HepG2 (cell line): ENCODE data around the gene P2RX3. TPM values are rescaled to one million over a fixed set of nuclear protein-coding genes. Genes with fewer than 3 reads are reported as not detected.

Source experiments
- ATAC-seq: fragments of 200-7000 bp; cut with Tn5 transposase; 3 replicates; pipeline ENCODE4 v1.9.1; 2020; ENCODE audit warnings: mild to moderate bottlenecking, moderate library complexity
- BruUV-seq: library from RNA; stranded (reverse); fragments of 400-500 nt; replicated peaks from 2 replicates; lab custom pipeline; 2021; lab: Mats Ljungman, UMichigan
- CTCF ChIA-PET: fragments of 300-600 bp; formaldehyde crosslinking; extraction: SDS; loops from one replicate; lab custom pipeline; 2021; ENCODE audit warnings: low total read pairs, inconsistent platforms, low intra/inter-chr PET ratio; lab: Yijun Ruan, JAX
- POLR2A ChIA-PET: fragments of 350-600 bp; sonication (Branson Sonifier 250); formaldehyde crosslinking; loops from one replicate; lab custom pipeline; 2020; ENCODE audit warnings: antibody characterized with exemption, inconsistent platforms; lab: Yijun Ruan, JAX
- DNase-seq: peaks from one replicate; pipeline ENCODE4 v3.0.0-alpha.2; 2015; ENCODE audit warnings: low spot score
- FAIRE-seq: peaks from 3 replicates; lab custom pipeline; 2011; peaks lifted over from hg19 to GRCh38; lab: Jason Lieb, UNC
- H2AFZ ChIP-seq: one replicate; pipeline ENCODE4 v1.6.1; 2011; ENCODE audit warnings: low read length, inconsistent platforms
- H3K27ac ChIP-seq: fragments of 300-600 bp; 3 replicates; pipeline ENCODE4 v1.8.0; 2011; ENCODE audit warnings: mixed run types, mild to moderate bottlenecking, mixed read lengths, low read length, inconsistent platforms; ENCODE audit not compliant: insufficient read depth; ENCODE audit errors: extremely low read length
- H3K27me3 ChIP-seq, 2 experiments: fragments of 200-600 bp in 1 of 2; 2 replicates in 1 of 2; 3 replicates in 1 of 2; pipeline versions ENCODE4 v1.6.0 to v1.8.0; 2011; ENCODE audit warnings: low read length in 2 of 2, mild to moderate bottlenecking in 2 of 2, moderate library complexity in 2 of 2, inconsistent platforms in 1 of 2; ENCODE audit not compliant: insufficient read depth in 2 of 2, control insufficient read depth in 1 of 2
- H3K36me3 ChIP-seq, 2 experiments: fragments of 200-600 bp in 1 of 2; replicated peaks in 1 of 2; 2 replicates in 1 of 2; 3 replicates in 1 of 2; pipeline versions ENCODE4 v1.5.1 to v1.8.0; 2011; ENCODE audit warnings: low read length in 2 of 2, inconsistent platforms in 1 of 2; ENCODE audit not compliant: insufficient read depth in 2 of 2, control insufficient read depth in 1 of 2
- H3K4me1 ChIP-seq: 2 replicates; pipeline ENCODE4 v1.5.1; 2012; ENCODE audit warnings: low read length, inconsistent platforms; ENCODE audit not compliant: insufficient read depth
- H3K4me2 ChIP-seq: 2 replicates; pipeline ENCODE4 v1.6.0; 2011; ENCODE audit warnings: low read depth, low read length, inconsistent platforms
- H3K4me3 ChIP-seq, 3 experiments: fragments of 200-600 bp in 1 of 3; sonication (generic), shearing (Covaris generic) in 1 of 3; replicated peaks in 1 of 3; 2 replicates each; pipeline ENCODE4 v1.5.1; 2011 to 2016; ENCODE audit warnings: low read length in 3 of 3, inconsistent platforms in 2 of 3, low read depth in 2 of 3, mild to moderate bottlenecking in 2 of 3, control low read depth in 1 of 3, mixed read lengths in 1 of 3; ENCODE audit not compliant: insufficient read depth in 1 of 3
- H3K79me2 ChIP-seq: one replicate; pipeline ENCODE4 v1.6.1; 2011; ENCODE audit warnings: low read length, inconsistent platforms; ENCODE audit not compliant: insufficient read depth
- H3K9ac ChIP-seq: 2 replicates; pipeline ENCODE4 v1.6.0; 2011; ENCODE audit warnings: mild to moderate bottlenecking, low read depth, low read length, inconsistent platforms; ENCODE audit not compliant: insufficient read depth
- H3K9me3 ChIP-seq: 2 replicates; pipeline ENCODE4 v1.5.1; 2012; ENCODE audit warnings: mild to moderate bottlenecking, low read length
- H4K20me1 ChIP-seq: 2 replicates; pipeline ENCODE4 v1.6.0; 2011; ENCODE audit warnings: inconsistent platforms, mild to moderate bottlenecking, low read length, moderate library complexity; ENCODE audit not compliant: insufficient read depth
- ATF1 ChIP-seq: IDR thresholded peaks from 2 replicates; pipeline ENCODE4 v1.6.1; 2016; ENCODE audit warnings: mild to moderate bottlenecking, control low read depth
- BCL6 ChIP-seq: IDR thresholded peaks from 2 replicates; pipeline ENCODE4 v1.6.1; 2016; ENCODE audit warnings: missing genetic modification reagents, missing compliant biosample characterization
- CAMTA2 ChIP-seq: sonication (generic); formaldehyde crosslinking; IDR thresholded peaks from 2 replicates; pipeline ENCODE4 v1.4.0; 2020; ENCODE audit warnings: mild to moderate bottlenecking, missing genetic modification reagents, borderline replicate concordance
- DMAP1 ChIP-seq: IDR thresholded peaks from 2 replicates; pipeline ENCODE4 v1.6.1; 2016
- EP300 ChIP-seq, 3 experiments: sonication (generic) in 1 of 3; formaldehyde crosslinking in 1 of 3; IDR thresholded peaks; 2 replicates each; pipeline versions ENCODE4 v1.5.1 to v1.6.1; 2011 to 2020; ENCODE audit warnings: low read depth in 2 of 3, low read length in 2 of 3, borderline replicate concordance in 1 of 3, improper control_type of control experiment in 1 of 3, mild to moderate bottlenecking in 1 of 3, missing genetic modification reagents in 1 of 3, moderate library complexity in 1 of 3
- ETV6 ChIP-seq: sonication (generic); formaldehyde crosslinking; conservative IDR thresholded peaks from 2 replicates; pipeline ENCODE4 v1.4.0; 2020; ENCODE audit warnings: missing genetic modification reagents
- GTF3A ChIP-seq: sonication (generic); formaldehyde crosslinking; conservative IDR thresholded peaks from 2 replicates; pipeline ENCODE4 v1.4.0; 2020; ENCODE audit warnings: mild to moderate bottlenecking, missing genetic modification reagents
- HCFC1 ChIP-seq: fragments of 150-350 bp; IDR thresholded peaks from 2 replicates; pipeline ENCODE4 v1.6.1; 2014; ENCODE audit warnings: low read depth, low read length
- HOXD1 ChIP-seq: sonication (generic); formaldehyde crosslinking; IDR thresholded peaks from 2 replicates; pipeline ENCODE4 v1.5.0; 2020; ENCODE audit warnings: missing genetic modification reagents
- ISX ChIP-seq: sonication (generic); formaldehyde crosslinking; conservative IDR thresholded peaks from 2 replicates; pipeline ENCODE4 v1.5.0; 2020; ENCODE audit warnings: missing genetic modification reagents
- MLLT10 ChIP-seq: sonication (generic); formaldehyde crosslinking; IDR thresholded peaks from 2 replicates; pipeline ENCODE4 v1.4.0; 2020; ENCODE audit warnings: missing genetic modification reagents
- RAD51 ChIP-seq: fragments of 450-650 bp; IDR thresholded peaks from 2 replicates; pipeline ENCODE4 v1.6.1; 2016; ENCODE audit warnings: borderline replicate concordance
- SNAPC2 ChIP-seq: sonication (generic); formaldehyde crosslinking; IDR thresholded peaks from 2 replicates; pipeline ENCODE4 v1.8.1; 2022; ENCODE audit warnings: mild to moderate bottlenecking, missing genetic modification reagents
- ZIK1 ChIP-seq: sonication (generic); formaldehyde crosslinking; IDR thresholded peaks from 2 replicates; pipeline ENCODE4 v1.5.0; 2020; ENCODE audit warnings: mild to moderate bottlenecking, low read depth, missing genetic modification reagents, borderline replicate concordance
- ZNF496 ChIP-seq: sonication (generic); formaldehyde crosslinking; IDR thresholded peaks from 2 replicates; pipeline ENCODE4 v1.8.1; 2023; ENCODE audit warnings: mild to moderate bottlenecking, moderate library complexity, missing genetic modification reagents; ENCODE audit not compliant: insufficient replicate concordance
- ZNF615 ChIP-seq: sonication (generic); formaldehyde crosslinking; IDR thresholded peaks from 2 replicates; pipeline ENCODE4 v1.5.0; 2020; ENCODE audit warnings: mild to moderate bottlenecking, missing genetic modification reagents, borderline replicate concordance
- ZNF883 ChIP-seq: sonication (generic); formaldehyde crosslinking; IDR thresholded peaks from 2 replicates; pipeline ENCODE4 v1.5.1; 2020; ENCODE audit warnings: mild to moderate bottlenecking, missing genetic modification reagents; ENCODE audit errors: not compliant biosample characterization
- ZSCAN12 ChIP-seq: sonication (generic); formaldehyde crosslinking; IDR thresholded peaks from 2 replicates; pipeline ENCODE4 v1.9.0; 2021; ENCODE audit warnings: mild to moderate bottlenecking, missing genetic modification reagents
- WGBS: methylation state at CpG from one replicate; pipeline ENCODE4 v1.1.6; 2017; ENCODE audit warnings: low lambda C conversion rate; 5-methylcytosine and 5-hydroxymethylcytosine counted together
- in situ Hi-C: cut with HindIII; loops from 2 replicates; pipeline ENCODE4 v1.10.0; 2017; ENCODE audit warnings: low pct_unique_long_range_greater_than_20kb; ENCODE audit not compliant: extremely low pct_ligation_motif_present
- intact Hi-C: fragments of 100-400 bp; cut with micrococcal nuclease; formaldehyde crosslinking; loops from one replicate; pipeline ENCODE4 v1.10.0; 2022; ENCODE audit not compliant: unreplicated experiment
- polyA plus RNA-seq, 8 experiments: library from polyadenylated mRNA; depleted of rRNA in 3 of 8; stranded (reverse) in 7 of 8; unstranded in 1 of 8; fragments of >200 nt; fragmentation: Illumina TruSeq in 4 of 8; extraction: Trizol in 4 of 8; gene quantifications; 2 replicates each; pipeline versions ENCODE4 v1.2.1 to v1.2.3, GENCODE V29; 2011 to 2016; ENCODE audit warnings: low read depth in 4 of 8, missing spikeins in 1 of 8, mixed read lengths in 1 of 8; ENCODE audit not compliant: insufficient read depth in 1 of 8
- total RNA-seq, 5 experiments: library from RNA; depleted of rRNA; stranded (reverse); fragments of >200 nt; fragmentation: Illumina TruSeq; extraction: Trizol; gene quantifications; 2 replicates each; pipeline ENCODE4 v1.2.3, GENCODE V29; 2016; ENCODE audit warnings: low read depth in 1 of 5
- TF ChIP-seq, protein P1 (sequence below): sonication (generic); formaldehyde crosslinking; IDR thresholded peaks from 2 replicates; pipeline ENCODE4 v1.8.0; 2022; ENCODE audit warnings: mild to moderate bottlenecking, missing genetic modification reagents
- TF ChIP-seq, protein P2 (sequence below): sonication (generic); formaldehyde crosslinking; IDR thresholded peaks from 2 replicates; pipeline ENCODE4 v1.4.0; 2020; ENCODE audit warnings: missing genetic modification reagents, borderline replicate concordance

Gene P2RX3
- total and polyA plus RNA-seq, 2 of the 13 experiments (the other 11 are each of a cell fraction or from before 2014, with no cell fraction given): 0.08 TPM; not detected in 1

DNA sequence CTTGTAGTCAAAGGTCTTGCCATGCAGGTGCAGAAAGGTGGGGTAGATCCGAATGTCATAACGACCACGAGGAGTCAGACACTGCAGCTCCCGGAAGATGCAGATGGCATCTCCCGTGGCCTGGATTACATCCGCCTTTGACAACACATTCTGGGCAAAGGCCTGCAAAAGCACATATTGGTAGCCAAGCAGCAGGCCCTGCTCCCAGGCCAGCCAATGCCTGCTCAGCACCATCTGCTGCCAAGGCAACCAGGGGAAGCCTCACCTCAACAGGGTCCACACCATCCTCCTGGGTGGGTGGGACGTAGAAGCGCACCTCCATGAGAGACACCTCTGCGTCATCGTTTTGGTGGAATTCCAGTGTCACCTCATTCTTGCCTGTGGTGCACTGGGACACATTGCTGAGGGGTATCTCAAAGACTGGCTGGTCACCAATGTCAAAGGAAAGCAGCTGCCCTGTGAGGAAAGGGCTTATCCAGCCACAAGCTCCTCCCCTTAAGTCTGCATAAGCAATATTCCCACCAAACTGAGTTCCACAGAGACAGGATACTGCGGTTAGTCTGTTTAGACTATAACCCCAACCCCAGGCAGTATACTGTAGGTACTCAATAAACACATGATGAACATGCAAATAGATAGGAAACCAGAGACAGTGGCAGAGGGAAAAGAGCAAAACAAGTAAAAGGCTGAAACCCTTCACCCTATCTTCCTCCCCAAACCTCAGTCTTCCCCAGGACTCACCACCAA lies 5.3 kb upstream of the P2RX3 start:
- in situ Hi-C loops (no loop called here), intact Hi-C loops (no loop called here)
- CTCF ChIA-PET: no interaction called here
- H3K4me1 ChIP-seq: peaks cover 27% of the 10 kb centered on the region
- no peak overlapping the region for H3K4me2 ChIP-seq
- peaks cover 28 to 59% of the 10 kb centered on the region in 2 experiments for H3K36me3 ChIP-seq
- 98% methylated on average over 5 of the region's 11 CpGs for WGBS
- no peak overlapping the region for H3K9ac ChIP-seq
- BruUV-seq: no TSS peak
- no peaks in the 10 kb centered on the region for H3K27me3 ChIP-seq
- no peak for TF ChIP-seq HOXD1 (CRISPR knock-in tag)
- TF ChIP-seq SNAPC2: no peak
- TF ChIP-seq, protein P1, sequence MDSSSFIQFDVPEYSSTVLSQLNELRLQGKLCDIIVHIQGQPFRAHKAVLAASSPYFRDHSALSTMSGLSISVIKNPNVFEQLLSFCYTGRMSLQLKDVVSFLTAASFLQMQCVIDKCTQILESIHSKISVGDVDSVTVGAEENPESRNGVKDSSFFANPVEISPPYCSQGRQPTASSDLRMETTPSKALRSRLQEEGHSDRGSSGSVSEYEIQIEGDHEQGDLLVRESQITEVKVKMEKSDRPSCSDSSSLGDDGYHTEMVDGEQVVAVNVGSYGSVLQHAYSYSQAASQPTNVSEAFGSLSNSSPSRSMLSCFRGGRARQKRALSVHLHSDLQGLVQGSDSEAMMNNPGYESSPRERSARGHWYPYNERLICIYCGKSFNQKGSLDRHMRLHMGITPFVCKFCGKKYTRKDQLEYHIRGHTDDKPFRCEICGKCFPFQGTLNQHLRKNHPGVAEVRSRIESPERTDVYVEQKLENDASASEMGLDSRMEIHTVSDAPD (CRISPR knock-in tag): no peak
- TF ChIP-seq DMAP1 (CRISPR knock-in tag): no peak
- TF ChIP-seq CAMTA2 (CRISPR knock-in tag): no peak
- TF ChIP-seq ZSCAN12 (CRISPR knock-in tag): no peak
- TF ChIP-seq ZIK1: no peak
- no peak for TF ChIP-seq ZNF615
- TF ChIP-seq, protein P2, sequence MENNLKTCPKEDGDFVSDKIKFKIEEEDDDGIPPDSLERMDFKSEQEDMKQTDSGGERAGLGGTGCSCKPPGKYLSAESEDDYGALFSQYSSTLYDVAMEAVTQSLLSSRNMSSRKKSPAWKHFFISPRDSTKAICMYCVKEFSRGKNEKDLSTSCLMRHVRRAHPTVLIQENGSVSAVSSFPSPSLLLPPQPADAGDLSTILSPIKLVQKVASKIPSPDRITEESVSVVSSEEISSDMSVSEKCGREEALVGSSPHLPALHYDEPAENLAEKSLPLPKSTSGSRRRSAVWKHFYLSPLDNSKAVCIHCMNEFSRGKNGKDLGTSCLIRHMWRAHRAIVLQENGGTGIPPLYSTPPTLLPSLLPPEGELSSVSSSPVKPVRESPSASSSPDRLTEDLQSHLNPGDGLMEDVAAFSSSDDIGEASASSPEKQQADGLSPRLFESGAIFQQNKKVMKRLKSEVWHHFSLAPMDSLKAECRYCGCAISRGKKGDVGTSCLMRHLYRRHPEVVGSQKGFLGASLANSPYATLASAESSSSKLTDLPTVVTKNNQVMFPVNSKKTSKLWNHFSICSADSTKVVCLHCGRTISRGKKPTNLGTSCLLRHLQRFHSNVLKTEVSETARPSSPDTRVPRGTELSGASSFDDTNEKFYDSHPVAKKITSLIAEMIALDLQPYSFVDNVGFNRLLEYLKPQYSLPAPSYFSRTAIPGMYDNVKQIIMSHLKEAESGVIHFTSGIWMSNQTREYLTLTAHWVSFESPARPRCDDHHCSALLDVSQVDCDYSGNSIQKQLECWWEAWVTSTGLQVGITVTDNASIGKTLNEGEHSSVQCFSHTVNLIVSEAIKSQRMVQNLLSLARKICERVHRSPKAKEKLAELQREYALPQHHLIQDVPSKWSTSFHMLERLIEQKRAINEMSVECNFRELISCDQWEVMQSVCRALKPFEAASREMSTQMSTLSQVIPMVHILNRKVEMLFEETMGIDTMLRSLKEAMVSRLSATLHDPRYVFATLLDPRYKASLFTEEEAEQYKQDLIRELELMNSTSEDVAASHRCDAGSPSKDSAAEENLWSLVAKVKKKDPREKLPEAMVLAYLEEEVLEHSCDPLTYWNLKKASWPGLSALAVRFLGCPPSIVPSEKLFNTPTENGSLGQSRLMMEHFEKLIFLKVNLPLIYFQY: no peak
- TF ChIP-seq ATF1: no peak
- TF ChIP-seq RAD51: no peak
- no peak for TF ChIP-seq BCL6 (CRISPR knock-in tag)
- no peak for TF ChIP-seq HCFC1
- TF ChIP-seq EP300 (IDR thresholded peaks at IDR 0.05; ENCODE audit: low read depth in 2 of 2, low read length in 2 of 2): no peak
- no peak for TF ChIP-seq EP300 (CRISPR knock-in tag; IDR thresholded peaks at IDR 0.05; ENCODE audit: borderline replicate concordance)
- no peak for TF ChIP-seq ISX (CRISPR knock-in tag)
- TF ChIP-seq ZNF883 (CRISPR knock-in tag): no peak
- TF ChIP-seq ZNF496 (CRISPR knock-in tag): no peak
- no peak for TF ChIP-seq GTF3A (CRISPR knock-in tag)
- no peak for TF ChIP-seq MLLT10 (CRISPR knock-in tag)
- TF ChIP-seq ETV6 (CRISPR knock-in tag): no peak
- H3K79me2 ChIP-seq: peaks cover 32% of the 10 kb centered on the region
- no peak overlapping the region for H3K27ac ChIP-seq
- FAIRE-seq: no peak
- ATAC-seq: no peak
- no peaks in the 10 kb centered on the region for H3K9me3 ChIP-seq
- no peak overlapping the region for H2AFZ ChIP-seq
- no peak for DNase-seq
- H3K4me3 ChIP-seq: no peak overlapping the region
- H4K20me1 ChIP-seq: no peaks in the 10 kb centered on the region
- POLR2A ChIA-PET: no interaction called here
